A549 (cell line): Measurements from ENCODE around the gene EPYC. TPM values are rescaled to one million over a fixed set of nuclear protein-coding genes. Genes with fewer than 3 reads are reported as not detected.

ENCODE experiments used
- ATAC-seq, 2 experiments: fragments of 200-7000 bp in 1 of 2; fragments of >200 bp in 1 of 2; cut with Nextera tagmentation in 1 of 2; cut with Tn5 transposase in 1 of 2; 3 replicates each; pipeline versions ENCODE4 v1.8.0 to v1.9.1; 2018 to 2020; ENCODE audit warnings: mild to moderate bottlenecking in 1 of 2, moderate library complexity in 1 of 2
- CTCF ChIA-PET: fragments of 300-600 bp; sonication (Branson Sonifier 250); formaldehyde crosslinking; extraction: SDS; loops from one replicate; lab custom pipeline; 2021; ENCODE audit warnings: antibody characterized with exemption, inconsistent platforms; lab: Yijun Ruan, JAX
- POLR2A ChIA-PET: fragments of 350-600 bp; formaldehyde crosslinking; extraction: SDS; loops from one replicate; lab custom pipeline; 2021; ENCODE audit warnings: antibody characterized with exemption, inconsistent platforms; lab: Yijun Ruan, JAX
- DNase-seq, 2 experiments: peaks; one replicate each; pipeline versions ENCODE4 v3.0.0 to v3.0.0-alpha.2; 2011 to 2016; ENCODE audit warnings: low read depth in 1 of 2, low spot score in 1 of 2
- FAIRE-seq: peaks from 2 replicates; lab custom pipeline; 2011; peaks lifted over from hg19 to GRCh38; lab: Jason Lieb, UNC
- H3K27ac ChIP-seq, 2 experiments: fragments of >200 bp; sonication (Bioruptor Twin); formaldehyde crosslinking; 3 replicates each; pipeline ENCODE4 v1.5.1; 2016 to 2017
- H3K4me1 ChIP-seq: fragments of >200 bp; sonication (Bioruptor Twin); formaldehyde crosslinking; 3 replicates; pipeline ENCODE4 v1.6.1; 2016
- H3K4me2 ChIP-seq: fragments of >200 bp; sonication (Bioruptor Twin); formaldehyde crosslinking; 3 replicates; pipeline ENCODE4 v1.6.1; 2016
- H3K4me3 ChIP-seq: fragments of >200 bp; sonication (Bioruptor Twin); formaldehyde crosslinking; 3 replicates; pipeline ENCODE4 v1.5.1; 2016
- H3K9me3 ChIP-seq: fragments of >200 bp; sonication (Bioruptor Twin); formaldehyde crosslinking; 3 replicates; pipeline ENCODE4 v1.6.1; 2016
- CEBPB ChIP-seq, 2 experiments: fragments of >200 bp in 1 of 2; sonication (Bioruptor Twin) in 1 of 2; formaldehyde crosslinking in 1 of 2; IDR thresholded peaks; 2 replicates each; pipeline ENCODE4 v1.6.1; 2012 to 2016
- CTCF ChIP-seq: fragments of >200 bp; sonication (Bioruptor Twin); formaldehyde crosslinking; IDR thresholded peaks from 3 replicates; pipeline ENCODE4 v1.5.1; 2016
- FOSB ChIP-seq: fragments of 250-450 bp; sonication (Bioruptor Pico); IDR thresholded peaks from 2 replicates; pipeline ENCODE4 v1.5.0; 2020; ENCODE audit warnings: mild to moderate bottlenecking, moderate library complexity
- FOSL2 ChIP-seq, 2 experiments: fragments of 450-650 bp in 1 of 2; fragments of >200 bp in 1 of 2; sonication (Bioruptor Twin) in 1 of 2; formaldehyde crosslinking; IDR thresholded peaks; 2 replicates each; pipeline versions ENCODE4 v1.5.0 to v1.6.1; 2016 to 2020; ENCODE audit warnings: mild to moderate bottlenecking in 1 of 2, moderate library complexity in 1 of 2
- FOXS1 ChIP-seq: fragments of 250-450 bp; sonication (Bioruptor Pico); IDR thresholded peaks from 2 replicates; pipeline ENCODE4 v1.5.0; 2020; ENCODE audit warnings: mild to moderate bottlenecking, moderate library complexity
- GATA3 ChIP-seq: IDR thresholded peaks from 2 replicates; pipeline ENCODE4 v1.6.1; 2012; ENCODE audit warnings: borderline replicate concordance
- HOXA7 ChIP-seq: fragments of 250-450 bp; sonication (Bioruptor Pico); IDR thresholded peaks from 2 replicates; pipeline ENCODE4 v1.5.0; 2020; ENCODE audit warnings: mild to moderate bottlenecking, moderate library complexity
- HOXB5 ChIP-seq: fragments of 250-450 bp; sonication (Bioruptor Pico); IDR thresholded peaks from 2 replicates; pipeline ENCODE4 v1.5.0; 2020; ENCODE audit warnings: mild to moderate bottlenecking, moderate library complexity
- JUNB ChIP-seq: fragments of >200 bp; sonication (Bioruptor Twin); formaldehyde crosslinking; IDR thresholded peaks from 2 replicates; pipeline ENCODE4 v1.6.1; 2016
- MAX ChIP-seq: IDR thresholded peaks from 2 replicates; pipeline ENCODE4 v1.6.1; 2012
- MYC ChIP-seq: IDR thresholded peaks from 2 replicates; pipeline ENCODE4 v1.6.1; 2012; ENCODE audit warnings: mild to moderate bottlenecking, inconsistent platforms, low read length, improper control_type of control experiment, borderline replicate concordance
- NPAS2 ChIP-seq: fragments of 250-450 bp; sonication (Bioruptor Pico); IDR thresholded peaks from 2 replicates; pipeline ENCODE4 v1.8.0; 2022; ENCODE audit warnings: mild to moderate bottlenecking, moderate library complexity, borderline replicate concordance
- RARB ChIP-seq: fragments of 250-450 bp; sonication (Bioruptor Pico); IDR thresholded peaks from 2 replicates; pipeline ENCODE4 v1.8.0; 2021; ENCODE audit warnings: mild to moderate bottlenecking, moderate library complexity
- RCOR1 ChIP-seq: fragments of 150-350 bp; IDR thresholded peaks from 2 replicates; pipeline ENCODE4 v1.6.1; 2014; ENCODE audit warnings: antibody characterized with exemption, low read length, low read depth
- RFX5 ChIP-seq: fragments of 450-650 bp; IDR thresholded peaks from 2 replicates; pipeline ENCODE4 v1.7.1; 2014; ENCODE audit warnings: antibody characterized with exemption, mild to moderate bottlenecking, moderate library complexity
- SREBF2 ChIP-seq: fragments of 450-650 bp; IDR thresholded peaks from 2 replicates; pipeline ENCODE4 v1.6.1; 2014; ENCODE audit warnings: mild to moderate bottlenecking, moderate library complexity
- TFCP2L1 ChIP-seq: fragments of 250-450 bp; sonication (Bioruptor Pico); IDR thresholded peaks from 2 replicates; pipeline ENCODE4 v1.5.0; 2021; ENCODE audit warnings: mild to moderate bottlenecking
- TP53 ChIP-seq: fragments of 250-450 bp; sonication (Bioruptor Pico); IDR thresholded peaks from 2 replicates; pipeline ENCODE4 v1.5.0; 2021; ENCODE audit warnings: mild to moderate bottlenecking, moderate library complexity
- USF2 ChIP-seq: fragments of 450-650 bp; IDR thresholded peaks from 2 replicates; pipeline ENCODE4 v1.6.1; 2014; ENCODE audit warnings: antibody characterized with exemption
- ZFP36 ChIP-seq: fragments of 450-650 bp; IDR thresholded peaks from 2 replicates; pipeline ENCODE4 v1.6.1; 2014; ENCODE audit warnings: borderline replicate concordance; ENCODE audit not compliant: partially characterized antibody
- ZSCAN20 ChIP-seq: fragments of 250-450 bp; sonication (Bioruptor Pico); IDR thresholded peaks from 2 replicates; pipeline ENCODE4 v1.8.0; 2022; ENCODE audit warnings: mild to moderate bottlenecking, moderate library complexity
- WGBS: methylation state at CpG from one replicate; pipeline ENCODE4 v1.1.6; 2017; ENCODE audit errors: missing lambda C conversion rate; 5-methylcytosine and 5-hydroxymethylcytosine counted together
- polyA plus RNA-seq, 4 experiments: library from polyadenylated mRNA; depleted of rRNA in 3 of 4; stranded (reverse); fragments of >200 nt; fragmentation: RNase III in 1 of 4; extraction: RNeasy Plus Mini Kit Qiagen cat#74134 plus additional on column Dnase treatment in 1 of 4; gene quantifications; 2 replicates in 3 of 4; 3 replicates in 1 of 4; pipeline ENCODE4 v1.2.3, GENCODE V29; 2011 to 2017
- TF ChIP-seq, protein P1 (sequence below): fragments of 250-450 bp; sonication (Bioruptor Pico); IDR thresholded peaks from 2 replicates; pipeline ENCODE4 v1.5.0; 2020; ENCODE audit warnings: low read depth, mild to moderate bottlenecking, moderate library complexity
- TF ChIP-seq, protein P2 (sequence below): fragments of >200 bp; sonication (Bioruptor Twin); formaldehyde crosslinking; IDR thresholded peaks from 3 replicates; pipeline ENCODE4 v1.6.1; 2016
- TF ChIP-seq, protein P3 (sequence below): IDR thresholded peaks from 2 replicates; pipeline ENCODE4 v1.6.1; 2012

The EPYC gene
- polyA plus RNA-seq, 2 of the 4 experiments (the other 2 are of a cell fraction), result not detected

- WGBS, result 46% methylated on average over 6 of the region's 6 CpGs
- Histone ChIP-seq H3K4me2 (no peak overlapping the region), H3K9me3 (no peaks in the 10 kb centered on the region)
These were observed 66.3 kb downstream of the EPYC start for GRCh38 chr12:90938451-90938850.

DNA sequence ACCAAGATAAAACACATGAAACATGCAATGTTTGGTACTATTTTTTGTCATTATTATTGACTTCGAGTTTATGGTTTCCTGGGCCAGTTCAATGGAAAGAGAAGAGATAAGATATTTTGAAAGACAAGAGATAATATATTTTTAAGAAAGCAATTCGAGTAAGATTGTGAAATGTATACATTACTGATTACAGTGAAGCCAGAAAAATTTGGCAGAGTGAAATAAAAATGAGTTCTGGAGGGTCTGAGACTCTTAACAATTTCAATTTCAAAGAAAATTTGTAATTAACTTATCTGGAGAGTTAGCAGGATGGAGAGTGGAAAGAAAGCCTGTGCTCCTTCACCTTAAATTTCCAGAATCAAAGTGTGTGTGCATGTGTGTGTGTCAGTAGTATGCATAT, 67.1 kb downstream of the EPYC start:
- TF ChIP-seq, protein P1, sequence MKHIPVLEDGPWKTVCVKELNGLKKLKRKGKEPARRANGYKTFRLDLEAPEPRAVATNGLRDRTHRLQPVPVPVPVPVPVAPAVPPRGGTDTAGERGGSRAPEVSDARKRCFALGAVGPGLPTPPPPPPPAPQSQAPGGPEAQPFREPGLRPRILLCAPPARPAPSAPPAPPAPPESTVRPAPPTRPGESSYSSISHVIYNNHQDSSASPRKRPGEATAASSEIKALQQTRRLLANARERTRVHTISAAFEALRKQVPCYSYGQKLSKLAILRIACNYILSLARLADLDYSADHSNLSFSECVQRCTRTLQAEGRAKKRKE (CRISPR knock-in tag), result no peak
- TF ChIP-seq MYC (no peak), FOSL2 (IDR thresholded peaks at IDR 0.05) (no peak), FOSL2 (CRISPR knock-in tag; IDR thresholded peaks at IDR 0.05) (no peak), RARB (CRISPR knock-in tag) (no peak), NPAS2 (CRISPR knock-in tag) (no peak), USF2 (no peak), RCOR1 (no peak), RFX5 (no peak)
- WGBS, result 18% methylated on average over 2 of the region's 2 CpGs
- no peaks in the 10 kb centered on the region for H3K9me3 ChIP-seq
- DNase-seq (no peak), ATAC-seq (no peak), FAIRE-seq (no peak)
- POLR2A ChIA-PET, result no interaction called here
- H3K4me1 ChIP-seq, result no peaks in the 10 kb centered on the region
- H3K27ac ChIP-seq, result no peak overlapping the region
- no peak overlapping the region for H3K4me3 ChIP-seq
- CTCF ChIA-PET, result interaction anchor here (0.6 to 1.4 kb wide), 2 partner anchors 9 to 1467 kb away, joined by 3 to 4 read pairs; no protein-coding TSS in a partner anchor
- no peak overlapping the region for H3K4me2 ChIP-seq

More at GRCh38 chr12:90938451-90938850, 66.3 kb downstream of the EPYC start:
- ATAC-seq (no peak; a peak in 1 of 6 replicates), FAIRE-seq (no peak), DNase-seq (peak in 1 of 2 experiments; percentile 23)
- TF ChIP-seq HOXB5 (CRISPR knock-in tag) (no peak), TFCP2L1 (CRISPR knock-in tag) (no peak), GATA3 (no peak), FOSB (no peak), ZFP36 (no peak), SREBF2 (no peak), MAX (no peak), HOXA7 (no peak), CTCF (no peak), ZSCAN20 (CRISPR knock-in tag) (no peak), NPAS2 (CRISPR knock-in tag) (no peak), FOSL2 (IDR thresholded peaks at IDR 0.05) (no peak), FOSL2 (CRISPR knock-in tag; IDR thresholded peaks at IDR 0.05) (no peak), JUNB (no peak), FOXS1 (CRISPR knock-in tag) (no peak), CEBPB (IDR thresholded peaks at IDR 0.05) (no peak), TP53 (CRISPR knock-in tag) (no peak)
- TF ChIP-seq, protein P2, sequence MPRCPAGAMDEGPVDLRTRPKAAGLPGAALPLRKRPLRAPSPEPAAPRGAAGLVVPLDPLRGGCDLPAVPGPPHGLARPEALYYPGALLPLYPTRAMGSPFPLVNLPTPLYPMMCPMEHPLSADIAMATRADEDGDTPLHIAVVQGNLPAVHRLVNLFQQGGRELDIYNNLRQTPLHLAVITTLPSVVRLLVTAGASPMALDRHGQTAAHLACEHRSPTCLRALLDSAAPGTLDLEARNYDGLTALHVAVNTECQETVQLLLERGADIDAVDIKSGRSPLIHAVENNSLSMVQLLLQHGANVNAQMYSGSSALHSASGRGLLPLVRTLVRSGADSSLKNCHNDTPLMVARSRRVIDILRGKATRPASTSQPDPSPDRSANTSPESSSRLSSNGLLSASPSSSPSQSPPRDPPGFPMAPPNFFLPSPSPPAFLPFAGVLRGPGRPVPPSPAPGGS, result no peak
- TF ChIP-seq, protein P3, sequence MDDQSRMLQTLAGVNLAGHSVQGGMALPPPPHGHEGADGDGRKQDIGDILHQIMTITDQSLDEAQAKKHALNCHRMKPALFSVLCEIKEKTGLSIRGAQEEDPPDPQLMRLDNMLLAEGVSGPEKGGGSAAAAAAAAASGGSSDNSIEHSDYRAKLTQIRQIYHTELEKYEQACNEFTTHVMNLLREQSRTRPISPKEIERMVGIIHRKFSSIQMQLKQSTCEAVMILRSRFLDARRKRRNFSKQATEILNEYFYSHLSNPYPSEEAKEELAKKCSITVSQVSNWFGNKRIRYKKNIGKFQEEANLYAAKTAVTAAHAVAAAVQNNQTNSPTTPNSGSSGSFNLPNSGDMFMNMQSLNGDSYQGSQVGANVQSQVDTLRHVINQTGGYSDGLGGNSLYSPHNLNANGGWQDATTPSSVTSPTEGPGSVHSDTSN, result no peak
- no peak overlapping the region for H3K4me3 ChIP-seq
- CTCF ChIA-PET, result interaction anchor here (0.6 kb wide), 1 partner anchor 1468 kb away, joined by 3 read pairs; no protein-coding TSS in a partner anchor
- H3K4me1 ChIP-seq, result no peaks in the 10 kb centered on the region
- POLR2A ChIA-PET, result no interaction called here
- no peak overlapping the region for H3K27ac ChIP-seq
